MCF 10A (cell line): ENCODE measurements around the gene TNIK. TPM values are rescaled to one million over a fixed set of nuclear protein-coding genes. Genes with fewer than 3 reads are reported as not detected.

Source experiments
- BruUV-seq: library from RNA; stranded (reverse); fragments of 400-500 nt; replicated peaks from 2 replicates; lab custom pipeline; 2021; lab: Mats Ljungman, UMichigan
- CTCF ChIA-PET: fragments of 300-600 bp; sonication (Branson Sonifier 250); formaldehyde crosslinking; extraction: SDS; loops from one replicate; lab custom pipeline; 2021; ENCODE audit warnings: antibody characterized with exemption, inconsistent platforms; lab: Yijun Ruan, JAX
- POLR2A ChIA-PET: fragments of 300-600, 350-650 bp; sonication (Branson Sonifier 250); formaldehyde crosslinking; extraction: SDS; loops from one replicate; lab custom pipeline; 2020; ENCODE audit warnings: antibody characterized with exemption, inconsistent platforms; lab: Yijun Ruan, JAX
- DNase-seq: peaks from one replicate; pipeline ENCODE4 v3.0.0-alpha.2; 2018; ENCODE audit not compliant: unreplicated experiment
- H3K27ac Mint-ChIP-seq: one replicate; pipeline ENCODE4 v1.8.0; 2022; ENCODE audit warnings: mild to moderate bottlenecking, low read depth, mixed read lengths; ENCODE audit not compliant: unreplicated experiment
- H3K27me3 Mint-ChIP-seq: one replicate; pipeline ENCODE4 v1.8.0; 2022; ENCODE audit warnings: mixed read lengths; ENCODE audit not compliant: insufficient read depth, unreplicated experiment
- H3K36me3 Mint-ChIP-seq: one replicate; pipeline ENCODE4 v1.8.0; 2022; ENCODE audit warnings: mild to moderate bottlenecking, moderate library complexity, mixed read lengths; ENCODE audit not compliant: insufficient read depth, unreplicated experiment
- H3K4me1 Mint-ChIP-seq: one replicate; pipeline ENCODE4 v1.8.0; 2022; ENCODE audit warnings: mixed read lengths; ENCODE audit not compliant: insufficient read depth, unreplicated experiment
- H3K4me3 Mint-ChIP-seq: one replicate; pipeline ENCODE4 v1.8.0; 2022; ENCODE audit warnings: mild to moderate bottlenecking, moderate library complexity, mixed read lengths; ENCODE audit not compliant: unreplicated experiment
- H3K9me3 Mint-ChIP-seq: one replicate; pipeline ENCODE4 v1.8.0; 2022; ENCODE audit warnings: mixed read lengths; ENCODE audit not compliant: unreplicated experiment
- CTCF ChIP-seq: fragments of 200-600 bp; IDR thresholded peaks from one replicate; pipeline ENCODE4 v1.8.0; 2022; ENCODE audit warnings: antibody characterized with exemption, mild to moderate bottlenecking; ENCODE audit not compliant: unreplicated experiment
- intact Hi-C: fragments of 100-400 bp; cut with micrococcal nuclease; formaldehyde crosslinking; loops from 2 replicates; pipeline ENCODE4 v1.14.1; 2022
- total RNA-seq: library from RNA; stranded (reverse); gene quantifications from 2 replicates; pipeline ENCODE4 v1.2.3, GENCODE V29; 2022

Gene TNIK
- total RNA-seq, 1 experiment from 2014 or later: 3.4 TPM

- intact Hi-C loops: no loop called here
- POLR2A ChIA-PET: interaction anchor here (0.7 to 1.2 kb wide), 3 partner anchors 18 to 186 kb away, joined by 3 to 4 read pairs (median 3); no protein-coding TSS in a partner anchor
- H3K4me1 Mint-ChIP-seq: peaks cover 12% of the 10 kb centered on the region
- no peak overlapping the region for H3K4me3 Mint-ChIP-seq
- H3K9me3 Mint-ChIP-seq: no peaks in the 10 kb centered on the region
- DNase-seq: no peak
- CTCF ChIA-PET: interaction anchor here (0.8 to 1.0 kb wide), 3 partner anchors 8 to 54 kb away, joined by 3 to 4 read pairs (median 4); no protein-coding TSS in a partner anchor
- TF ChIP-seq CTCF: no peak
- H3K36me3 Mint-ChIP-seq: no peaks in the 10 kb centered on the region
- no peaks in the 10 kb centered on the region for H3K27me3 Mint-ChIP-seq
- no peak overlapping the region for H3K27ac Mint-ChIP-seq
- no TSS peak for BruUV-seq
Observed at GRCh38 chr3:171329746-171330145, 130.5 kb downstream of the TNIK start.

- DNase-seq: peak; percentile 48
- Mint-ChIP-seq H3K4me3 (no peak overlapping the region), H3K36me3 (no peaks in the 10 kb centered on the region), H3K4me1 (peaks cover 6% of the 10 kb centered on the region), H3K27ac (no peak overlapping the region), H3K9me3 (no peaks in the 10 kb centered on the region), H3K27me3 (no peaks in the 10 kb centered on the region)
- ChIA-PET POLR2A (interaction anchor here (1.0 to 1.2 kb wide), 2 partner anchors 19 to 25 kb away, joined by 3 to 8 read pairs; no protein-coding TSS in a partner anchor), CTCF (interaction anchor here (0.6 to 1.2 kb wide), 6 partner anchors 9 to 102 kb away, joined by 3 to 4 read pairs (median 3); no protein-coding TSS in a partner anchor)
- no TSS peak for BruUV-seq
- TF ChIP-seq CTCF: no peak
- intact Hi-C loops: no loop called here
Observed at GRCh38 chr3:171328419-171329082, 131.7 kb downstream of the TNIK start.

- Mint-ChIP-seq H3K9me3 (no peaks in the 10 kb centered on the region), H3K36me3 (no peaks in the 10 kb centered on the region), H3K4me3 (no peak overlapping the region), H3K4me1 (peaks cover 6% of the 10 kb centered on the region), H3K27me3 (no peaks in the 10 kb centered on the region), H3K27ac (no peak overlapping the region)
- DNase-seq: no peak
- POLR2A ChIA-PET: interaction anchor here (1.0 kb wide), 1 partner anchor 18 kb away, joined by 8 read pairs; no protein-coding TSS in a partner anchor
- intact Hi-C loops: no loop called here
- BruUV-seq: no TSS peak
- no peak for TF ChIP-seq CTCF
- CTCF ChIA-PET: interaction anchor here (0.6 to 1.0 kb wide), 6 partner anchors 9 to 1503 kb away, joined by 3 to 4 read pairs (median 3); no protein-coding TSS in a partner anchor
Observed at GRCh38 chr3:171327441-171328174, 132.6 kb downstream of the TNIK start.
